ENCODE measurements around the gene ERAS. TPM values are rescaled to one million over a fixed set of nuclear protein-coding genes. Genes with fewer than 3 reads are reported as not detected.

The ERAS gene
- total and polyA plus RNA-seq, 4 donors = not detected

DNA sequence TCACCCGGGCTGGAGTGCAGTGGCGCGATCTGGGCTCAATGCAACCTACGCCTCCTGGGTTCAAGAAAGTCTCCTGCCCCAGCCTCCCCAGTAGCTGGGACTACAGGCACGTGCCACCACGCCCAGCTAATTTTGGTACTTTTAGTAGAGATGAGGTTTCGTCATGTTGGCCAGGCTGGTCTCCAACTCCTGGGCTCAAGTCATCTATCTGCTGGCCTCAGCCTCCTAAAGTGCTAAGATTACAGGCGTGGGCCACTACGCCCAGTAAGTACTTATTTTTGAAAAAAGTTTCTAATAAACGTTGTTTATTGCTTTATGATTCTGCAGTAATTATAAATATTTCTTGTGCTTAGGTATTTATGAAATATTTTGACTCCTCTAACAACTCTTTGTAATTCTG lies 13.4 kb downstream of the ERAS start:
- Histone ChIP-seq H3K9me3 (ENCODE audit: control insufficient read depth in 4 of 4, low read length in 3 of 4) (no peaks in the 10 kb centered on the region), H3K4me3 (ENCODE audit: low read depth in 1 of 3, low read length in 3 of 3) (no peak overlapping the region), H3K36me3 (ENCODE audit: control insufficient read depth in 4 of 4, insufficient read depth in 3 of 4, low read depth in 1 of 4, low read length in 3 of 4) (no peaks in the 10 kb centered on the region), H3K9ac (ENCODE audit: low read depth in 1 of 2, low read length in 2 of 2) (no peak overlapping the region), H3K27ac (ENCODE audit: low read depth in 1 of 2, low read length in 2 of 2) (no peak overlapping the region), H3K27me3 (ENCODE audit: control insufficient read depth in 4 of 4, insufficient read depth in 4 of 4, low read length in 3 of 4) (no peaks in the 10 kb centered on the region), H3K4me1 (ENCODE audit: control insufficient read depth in 4 of 4, insufficient read depth in 4 of 4, low read length in 3 of 4) (no peaks in the 10 kb centered on the region)
- TF ChIP-seq, protein P1, sequence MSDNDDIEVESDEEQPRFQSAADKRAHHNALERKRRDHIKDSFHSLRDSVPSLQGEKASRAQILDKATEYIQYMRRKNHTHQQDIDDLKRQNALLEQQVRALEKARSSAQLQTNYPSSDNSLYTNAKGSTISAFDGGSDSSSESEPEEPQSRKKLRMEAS (IDR thresholded peaks at IDR 0.05) = no peak
- no peak for TF ChIP-seq GABPA (IDR thresholded peaks at IDR 0.05 in 1 of 2, conservative IDR thresholded peaks at IDR 0.05 in 1 of 2)
- TF ChIP-seq, protein P2, sequence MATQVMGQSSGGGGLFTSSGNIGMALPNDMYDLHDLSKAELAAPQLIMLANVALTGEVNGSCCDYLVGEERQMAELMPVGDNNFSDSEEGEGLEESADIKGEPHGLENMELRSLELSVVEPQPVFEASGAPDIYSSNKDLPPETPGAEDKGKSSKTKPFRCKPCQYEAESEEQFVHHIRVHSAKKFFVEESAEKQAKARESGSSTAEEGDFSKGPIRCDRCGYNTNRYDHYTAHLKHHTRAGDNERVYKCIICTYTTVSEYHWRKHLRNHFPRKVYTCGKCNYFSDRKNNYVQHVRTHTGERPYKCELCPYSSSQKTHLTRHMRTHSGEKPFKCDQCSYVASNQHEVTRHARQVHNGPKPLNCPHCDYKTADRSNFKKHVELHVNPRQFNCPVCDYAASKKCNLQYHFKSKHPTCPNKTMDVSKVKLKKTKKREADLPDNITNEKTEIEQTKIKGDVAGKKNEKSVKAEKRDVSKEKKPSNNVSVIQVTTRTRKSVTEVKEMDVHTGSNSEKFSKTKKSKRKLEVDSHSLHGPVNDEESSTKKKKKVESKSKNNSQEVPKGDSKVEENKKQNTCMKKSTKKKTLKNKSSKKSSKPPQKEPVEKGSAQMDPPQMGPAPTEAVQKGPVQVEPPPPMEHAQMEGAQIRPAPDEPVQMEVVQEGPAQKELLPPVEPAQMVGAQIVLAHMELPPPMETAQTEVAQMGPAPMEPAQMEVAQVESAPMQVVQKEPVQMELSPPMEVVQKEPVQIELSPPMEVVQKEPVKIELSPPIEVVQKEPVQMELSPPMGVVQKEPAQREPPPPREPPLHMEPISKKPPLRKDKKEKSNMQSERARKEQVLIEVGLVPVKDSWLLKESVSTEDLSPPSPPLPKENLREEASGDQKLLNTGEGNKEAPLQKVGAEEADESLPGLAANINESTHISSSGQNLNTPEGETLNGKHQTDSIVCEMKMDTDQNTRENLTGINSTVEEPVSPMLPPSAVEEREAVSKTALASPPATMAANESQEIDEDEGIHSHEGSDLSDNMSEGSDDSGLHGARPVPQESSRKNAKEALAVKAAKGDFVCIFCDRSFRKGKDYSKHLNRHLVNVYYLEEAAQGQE (IDR thresholded peaks at IDR 0.05) = no peak
- TF ChIP-seq SP1 (IDR thresholded peaks at IDR 0.05) = no peak
- TF ChIP-seq, protein P3, sequence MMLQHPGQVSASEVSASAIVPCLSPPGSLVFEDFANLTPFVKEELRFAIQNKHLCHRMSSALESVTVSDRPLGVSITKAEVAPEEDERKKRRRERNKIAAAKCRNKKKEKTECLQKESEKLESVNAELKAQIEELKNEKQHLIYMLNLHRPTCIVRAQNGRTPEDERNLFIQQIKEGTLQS (IDR thresholded peaks at IDR 0.05) = no peak
- no peak for TF ChIP-seq YY1 (IDR thresholded peaks at IDR 0.05)
- TF ChIP-seq FOXA2 (IDR thresholded peaks at IDR 0.05) = no peak
- TF ChIP-seq NR2F2 (IDR thresholded peaks at IDR 0.05) = no peak
- no peak for TF ChIP-seq EGR1 (IDR thresholded peaks at IDR 0.05; ENCODE audit: low read depth in 2 of 2)
- TF ChIP-seq RXRA (IDR thresholded peaks at IDR 0.05) = no peak
- TF ChIP-seq, protein P4, sequence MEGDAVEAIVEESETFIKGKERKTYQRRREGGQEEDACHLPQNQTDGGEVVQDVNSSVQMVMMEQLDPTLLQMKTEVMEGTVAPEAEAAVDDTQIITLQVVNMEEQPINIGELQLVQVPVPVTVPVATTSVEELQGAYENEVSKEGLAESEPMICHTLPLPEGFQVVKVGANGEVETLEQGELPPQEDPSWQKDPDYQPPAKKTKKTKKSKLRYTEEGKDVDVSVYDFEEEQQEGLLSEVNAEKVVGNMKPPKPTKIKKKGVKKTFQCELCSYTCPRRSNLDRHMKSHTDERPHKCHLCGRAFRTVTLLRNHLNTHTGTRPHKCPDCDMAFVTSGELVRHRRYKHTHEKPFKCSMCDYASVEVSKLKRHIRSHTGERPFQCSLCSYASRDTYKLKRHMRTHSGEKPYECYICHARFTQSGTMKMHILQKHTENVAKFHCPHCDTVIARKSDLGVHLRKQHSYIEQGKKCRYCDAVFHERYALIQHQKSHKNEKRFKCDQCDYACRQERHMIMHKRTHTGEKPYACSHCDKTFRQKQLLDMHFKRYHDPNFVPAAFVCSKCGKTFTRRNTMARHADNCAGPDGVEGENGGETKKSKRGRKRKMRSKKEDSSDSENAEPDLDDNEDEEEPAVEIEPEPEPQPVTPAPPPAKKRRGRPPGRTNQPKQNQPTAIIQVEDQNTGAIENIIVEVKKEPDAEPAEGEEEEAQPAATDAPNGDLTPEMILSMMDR (IDR thresholded peaks at IDR 0.05; ENCODE audit: low read depth, low read length, missing input control) = no peak
- no peak for TF ChIP-seq TAF1 (conservative IDR thresholded peaks at IDR 0.05)
- no peak for DNase-seq (ENCODE audit: low spot score)
- WGBS = 84% methylated on average over 10 of the region's 10 CpGs

DNA sequence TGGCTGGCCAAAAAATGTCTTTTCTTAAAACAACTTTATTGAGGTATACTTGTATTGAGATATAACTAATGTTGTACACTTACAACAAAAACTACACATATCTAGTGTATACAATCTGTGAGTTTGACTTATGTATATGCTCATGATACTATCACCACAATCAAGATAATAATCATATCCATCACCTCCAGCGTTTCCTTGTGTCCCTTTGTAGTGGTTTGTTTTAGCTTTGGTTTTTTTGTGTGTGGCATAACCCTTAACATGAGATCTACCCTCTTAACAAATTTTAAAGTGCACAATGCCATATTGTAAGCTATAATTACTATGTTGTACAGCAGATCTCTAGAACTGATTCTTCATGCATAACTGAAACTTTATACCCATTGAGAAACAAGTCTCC lies 22.5 kb downstream of the ERAS start:
- no peak for DNase-seq (ENCODE audit: low spot score)
- 74% methylated on average over 1 of the region's 1 CpG for WGBS
- no peak for TF ChIP-seq YY1 (IDR thresholded peaks at IDR 0.05)
- no peak for TF ChIP-seq NR2F2 (IDR thresholded peaks at IDR 0.05)
- no peak for TF ChIP-seq JUND (IDR thresholded peaks at IDR 0.05)
- TF ChIP-seq FOXA2 (IDR thresholded peaks at IDR 0.05) = no peak
- no peak for TF ChIP-seq HNF4G (IDR thresholded peaks at IDR 0.05)
- TF ChIP-seq, protein P2 (IDR thresholded peaks at IDR 0.05) = no peak
- no peak for TF ChIP-seq GABPA (IDR thresholded peaks at IDR 0.05 in 1 of 2, conservative IDR thresholded peaks at IDR 0.05 in 1 of 2)
- TF ChIP-seq, protein P3 (IDR thresholded peaks at IDR 0.05) = no peak
- no peak for TF ChIP-seq TAF1 (conservative IDR thresholded peaks at IDR 0.05)
- TF ChIP-seq SP1 (IDR thresholded peaks at IDR 0.05) = no peak
- no peak for TF ChIP-seq EGR1 (IDR thresholded peaks at IDR 0.05; ENCODE audit: low read depth in 2 of 2)
- no peak for TF ChIP-seq RXRA (IDR thresholded peaks at IDR 0.05)
- TF ChIP-seq, protein P4 (IDR thresholded peaks at IDR 0.05; ENCODE audit: low read depth, low read length, missing input control) = no peak
- H3K9me3 ChIP-seq (ENCODE audit: control insufficient read depth in 4 of 4, low read length in 3 of 4) = no peaks in the 10 kb centered on the region
- H3K4me3 ChIP-seq (ENCODE audit: low read depth in 1 of 3, low read length in 3 of 3) = no peak overlapping the region
- H3K4me1 ChIP-seq (ENCODE audit: control insufficient read depth in 4 of 4, insufficient read depth in 4 of 4, low read length in 3 of 4) = no peaks in the 10 kb centered on the region
- H3K9ac ChIP-seq (ENCODE audit: low read depth in 1 of 2, low read length in 2 of 2) = no peak overlapping the region
- peaks cover 0 to 4% (median 0%) of the 10 kb centered on the region in 4 donors for H3K27me3 ChIP-seq (ENCODE audit: control insufficient read depth in 4 of 4, insufficient read depth in 4 of 4, low read length in 3 of 4)
- no peak overlapping the region for H3K27ac ChIP-seq (ENCODE audit: low read depth in 1 of 2, low read length in 2 of 2)
- H3K36me3 ChIP-seq (ENCODE audit: control insufficient read depth in 4 of 4, insufficient read depth in 3 of 4, low read depth in 1 of 4, low read length in 3 of 4) = no peaks in the 10 kb centered on the region

Measured in liver (tissue), 9 donors.